Suprapubic skin (tissue), 4 donors: Measurements from ENCODE around the gene MAGI1. TPM values are rescaled to one million over a fixed set of nuclear protein-coding genes. Genes with fewer than 3 reads are reported as not detected.

Experiments
- DNase-seq, 2 donors: peaks; one replicate each; pipeline ENCODE4 v3.0.0-alpha.2; 2019; ENCODE audit warnings: low spot score in 2 of 2
- H3K27ac ChIP-seq: fragments of 200-600 bp; sonication (generic); one replicate; pipeline ENCODE4 v1.5.1; 2019
- H3K27me3 ChIP-seq: fragments of 200-600 bp; sonication (generic); one replicate; pipeline ENCODE4 v1.5.1; 2019
- H3K36me3 ChIP-seq: fragments of 200-600 bp; sonication (generic); one replicate; pipeline ENCODE4 v1.5.1; 2019
- H3K4me1 ChIP-seq: fragments of 200-600 bp; sonication (generic); one replicate; pipeline ENCODE4 v1.5.1; 2019
- H3K4me3 ChIP-seq: fragments of 200-600 bp; sonication (generic); one replicate; pipeline ENCODE4 v1.5.1; 2019; ENCODE audit warnings: mild to moderate bottlenecking
- H3K9me3 ChIP-seq: fragments of 200-600 bp; sonication (generic); one replicate; pipeline ENCODE4 v1.5.1; 2019
- EP300 ChIP-seq: sonication (generic); formaldehyde crosslinking; IDR thresholded peaks from one replicate; pipeline ENCODE4 v1.6.1; 2017; ENCODE audit warnings: antibody characterized with exemption
- POLR2A ChIP-seq, 2 donors: fragments of 450-650 bp; IDR thresholded peaks; one replicate each; pipeline ENCODE4 v1.6.1; 2017; ENCODE audit warnings: antibody characterized with exemption in 2 of 2, mild to moderate bottlenecking in 2 of 2, moderate library complexity in 2 of 2
- POLR2AphosphoS5 ChIP-seq, 3 donors: sonication (generic); formaldehyde crosslinking; IDR thresholded peaks; one replicate each; pipeline ENCODE4 v1.6.1; 2017; ENCODE audit warnings: antibody characterized with exemption in 3 of 3
- WGBS: methylation state at CpG from one replicate; pipeline ENCODE4 v1.1.5; 2018; 5-methylcytosine and 5-hydroxymethylcytosine counted together
- total RNA-seq, 4 donors: library from RNA; depleted of rRNA; stranded (reverse); fragments of >200 nt; gene quantifications; one replicate each; pipeline ENCODE4 v1.1.0, GENCODE V29; 2016
- TF ChIP-seq, protein P1 (sequence below), 2 donors: fragments of 200-600 bp in 1 of 2; fragments of 450-650 bp in 1 of 2; sonication (generic) in 1 of 2; IDR thresholded peaks; one replicate each; pipeline ENCODE4 v1.5.1; 2016 to 2019; ENCODE audit warnings: antibody characterized with exemption in 2 of 2, mild to moderate bottlenecking in 1 of 2, moderate library complexity in 1 of 2

Gene MAGI1
- total RNA-seq, 4 donors from 2014 or later = 37.9 to 71.5 (median 48.6) TPM

DNA sequence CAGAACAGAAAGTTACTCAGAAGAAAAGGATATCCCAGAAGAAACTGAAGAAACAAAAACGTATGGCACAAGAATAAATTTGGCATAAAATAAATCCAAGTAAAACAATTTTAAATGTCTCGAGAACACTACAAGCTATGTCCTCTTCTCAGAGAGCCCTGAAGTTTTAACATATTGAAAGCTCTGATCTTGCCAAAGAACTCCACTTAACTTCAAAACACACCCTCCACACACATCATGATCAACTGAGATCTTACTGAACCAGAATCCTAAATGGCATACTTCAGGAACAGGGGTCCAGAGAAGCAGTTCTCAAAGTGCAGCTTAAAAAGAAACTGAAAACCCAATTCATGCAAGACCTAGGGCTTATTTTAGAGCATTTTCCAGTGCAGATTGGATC is 194.3 kb downstream of the MAGI1 start:
- Histone ChIP-seq H3K4me1 (no peaks in the 10 kb centered on the region), H3K4me3 (no peak overlapping the region), H3K9me3 (no peaks in the 10 kb centered on the region), H3K27ac (no peak overlapping the region), H3K36me3 (no peaks in the 10 kb centered on the region), H3K27me3 (no peaks in the 10 kb centered on the region)
- DNase-seq = no peak
- WGBS = 75% methylated on average over 2 of the region's 2 CpGs
- no peak for TF ChIP-seq EP300
- TF ChIP-seq POLR2A (IDR thresholded peaks at IDR 0.05) = no peak
- TF ChIP-seq POLR2AphosphoS5 (IDR thresholded peaks at IDR 0.05) = no peak
- TF ChIP-seq, protein P1, sequence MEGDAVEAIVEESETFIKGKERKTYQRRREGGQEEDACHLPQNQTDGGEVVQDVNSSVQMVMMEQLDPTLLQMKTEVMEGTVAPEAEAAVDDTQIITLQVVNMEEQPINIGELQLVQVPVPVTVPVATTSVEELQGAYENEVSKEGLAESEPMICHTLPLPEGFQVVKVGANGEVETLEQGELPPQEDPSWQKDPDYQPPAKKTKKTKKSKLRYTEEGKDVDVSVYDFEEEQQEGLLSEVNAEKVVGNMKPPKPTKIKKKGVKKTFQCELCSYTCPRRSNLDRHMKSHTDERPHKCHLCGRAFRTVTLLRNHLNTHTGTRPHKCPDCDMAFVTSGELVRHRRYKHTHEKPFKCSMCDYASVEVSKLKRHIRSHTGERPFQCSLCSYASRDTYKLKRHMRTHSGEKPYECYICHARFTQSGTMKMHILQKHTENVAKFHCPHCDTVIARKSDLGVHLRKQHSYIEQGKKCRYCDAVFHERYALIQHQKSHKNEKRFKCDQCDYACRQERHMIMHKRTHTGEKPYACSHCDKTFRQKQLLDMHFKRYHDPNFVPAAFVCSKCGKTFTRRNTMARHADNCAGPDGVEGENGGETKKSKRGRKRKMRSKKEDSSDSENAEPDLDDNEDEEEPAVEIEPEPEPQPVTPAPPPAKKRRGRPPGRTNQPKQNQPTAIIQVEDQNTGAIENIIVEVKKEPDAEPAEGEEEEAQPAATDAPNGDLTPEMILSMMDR (IDR thresholded peaks at IDR 0.05) = no peak

DNA sequence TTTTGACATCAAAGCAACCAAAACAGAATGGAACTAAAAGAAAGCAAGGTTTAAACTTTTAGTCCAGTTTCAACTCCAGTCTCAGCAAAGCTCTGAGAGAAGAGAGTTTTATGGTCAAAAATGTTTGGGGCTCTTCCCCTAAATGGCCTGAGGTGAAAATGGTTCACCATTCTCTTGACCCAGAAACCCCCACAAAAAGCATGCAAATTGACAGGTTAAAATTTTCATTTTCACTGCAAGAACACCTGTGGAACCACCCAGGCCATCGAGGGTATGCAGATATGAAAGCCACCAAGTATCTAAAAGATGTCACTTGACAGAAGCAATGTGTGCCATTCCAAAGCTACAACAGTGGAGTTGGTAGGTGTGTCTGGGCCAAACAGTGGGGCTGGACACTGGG is 195.0 kb downstream of the MAGI1 start:
- no peak for DNase-seq
- Histone ChIP-seq H3K36me3 (no peaks in the 10 kb centered on the region), H3K4me1 (no peaks in the 10 kb centered on the region), H3K27ac (no peak overlapping the region), H3K27me3 (no peaks in the 10 kb centered on the region), H3K9me3 (no peaks in the 10 kb centered on the region), H3K4me3 (no peak overlapping the region)
- WGBS = 88% methylated on average over 1 of the region's 1 CpG
- TF ChIP-seq EP300 = no peak

DNA sequence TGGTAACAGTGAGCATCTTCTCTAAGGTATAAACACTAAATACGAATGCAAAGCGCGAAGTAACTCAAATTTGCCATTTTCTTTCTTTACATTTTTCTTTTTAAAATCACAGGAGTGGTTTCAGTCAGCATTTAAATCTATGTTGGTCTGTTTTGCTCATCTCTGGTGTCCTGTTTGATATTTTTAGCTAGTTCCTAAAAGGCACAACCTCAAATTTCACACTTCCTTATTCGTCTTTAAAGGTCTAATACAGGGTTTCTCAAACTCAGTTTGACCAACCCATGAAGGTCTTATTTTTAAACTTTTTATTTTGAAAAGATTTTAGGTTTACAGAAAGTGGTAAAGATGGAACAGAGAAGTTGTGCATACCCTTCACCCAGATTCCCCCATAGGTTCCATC is 201.1 kb downstream of the MAGI1 start:
- WGBS = 92% methylated on average over 4 of the region's 4 CpGs
- no peak for DNase-seq
- Histone ChIP-seq H3K27me3 (no peaks in the 10 kb centered on the region), H3K4me3 (no peak overlapping the region), H3K27ac (no peak overlapping the region), H3K9me3 (no peaks in the 10 kb centered on the region), H3K36me3 (no peaks in the 10 kb centered on the region), H3K4me1 (peaks cover 11% of the 10 kb centered on the region)
- TF ChIP-seq POLR2AphosphoS5 (IDR thresholded peaks at IDR 0.05) (no peak), EP300 (no peak), POLR2A (IDR thresholded peaks at IDR 0.05) (no peak)
- TF ChIP-seq, protein P1 (IDR thresholded peaks at IDR 0.05) = no peak

DNA sequence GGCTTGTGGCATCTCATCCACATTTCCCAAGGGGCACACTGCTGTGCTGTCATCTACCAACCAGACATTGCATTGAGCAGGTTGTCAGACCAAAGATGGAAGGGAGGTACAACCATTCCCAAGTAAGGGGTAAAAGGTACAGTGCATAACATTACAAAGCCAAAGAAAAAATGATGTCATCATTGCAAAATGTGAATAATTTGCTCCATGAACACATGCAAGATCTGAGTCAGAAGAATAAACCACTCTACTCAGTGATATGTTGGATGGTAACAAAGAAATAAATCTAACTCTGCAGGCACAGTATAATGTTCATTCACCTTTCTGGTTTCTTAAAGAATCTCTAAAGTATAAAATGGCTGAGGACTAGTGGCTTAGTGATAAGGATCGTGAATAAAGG is 202.7 kb downstream of the MAGI1 start:
- no peaks in the 10 kb centered on the region for H3K36me3 ChIP-seq
- H3K27me3 ChIP-seq = no peaks in the 10 kb centered on the region
- TF ChIP-seq POLR2AphosphoS5 (IDR thresholded peaks at IDR 0.05) (no peak), POLR2A (IDR thresholded peaks at IDR 0.05) (no peak), EP300 (no peak)
- TF ChIP-seq, protein P1 (IDR thresholded peaks at IDR 0.05) = no peak
- H3K4me1 ChIP-seq = peaks cover 17% of the 10 kb centered on the region
- no peaks in the 10 kb centered on the region for H3K9me3 ChIP-seq
- H3K4me3 ChIP-seq = no peak overlapping the region
- no peak overlapping the region for H3K27ac ChIP-seq
- WGBS = 91% methylated on average over 1 of the region's 1 CpG
- no peak for DNase-seq

DNA sequence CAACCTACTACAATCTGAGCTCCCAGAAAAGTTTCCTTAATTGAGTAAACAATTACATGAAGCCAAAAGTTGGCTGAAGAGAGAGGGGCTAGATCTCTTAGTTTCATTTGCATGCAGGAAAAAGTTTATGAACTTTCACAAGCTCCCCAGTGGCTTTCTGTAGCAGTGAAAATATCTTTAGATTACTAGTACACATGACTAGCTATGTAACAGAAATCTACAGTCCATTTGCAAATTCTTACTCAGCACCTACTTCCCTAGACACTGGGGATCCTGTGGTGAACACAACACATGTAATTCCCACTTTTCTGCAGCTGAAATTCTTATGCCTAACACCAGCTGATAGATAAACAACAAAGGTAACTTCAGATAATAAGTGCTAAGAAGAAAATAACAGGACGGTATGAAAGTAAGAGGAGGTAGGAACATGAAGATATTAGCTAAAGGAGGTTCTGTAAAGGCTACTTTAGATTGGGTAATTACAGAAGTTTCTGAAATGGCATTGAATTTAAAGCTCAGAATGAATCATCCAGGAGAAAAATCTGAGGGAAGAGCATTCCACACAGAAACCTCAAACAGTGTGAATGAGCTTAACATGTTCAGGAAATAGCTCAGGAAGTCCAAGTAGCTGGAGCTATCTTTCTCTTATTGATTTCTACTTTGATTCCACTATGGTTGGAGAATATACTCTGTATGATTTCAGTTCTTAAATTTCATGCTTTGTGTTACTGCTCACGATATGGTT is 204.8 kb downstream of the MAGI1 start:
- TF ChIP-seq EP300 (no peak), POLR2A (IDR thresholded peaks at IDR 0.05) (no peak), POLR2AphosphoS5 (IDR thresholded peaks at IDR 0.05) (no peak)
- TF ChIP-seq, protein P1 (IDR thresholded peaks at IDR 0.05) = no peak
- Histone ChIP-seq H3K4me1 (peaks cover 19% of the 10 kb centered on the region), H3K27me3 (no peaks in the 10 kb centered on the region), H3K4me3 (no peak overlapping the region), H3K36me3 (no peaks in the 10 kb centered on the region), H3K9me3 (no peaks in the 10 kb centered on the region), H3K27ac (no peak overlapping the region)
- WGBS = 62% methylated on average over 2 of the region's 2 CpGs
- no peak for DNase-seq
